K562 (cell line): ENCODE data around the gene NDRG4.

Experiments
- ARID4B ChIP-seq: sonication (generic); formaldehyde crosslinking; IDR thresholded peaks from 2 replicates; pipeline ENCODE4 v1.8.0; 2022; ENCODE audit warnings: mild to moderate bottlenecking, missing genetic modification reagents
- C11orf30 ChIP-seq: fragments of 450-650 bp; IDR thresholded peaks from 2 replicates; pipeline ENCODE4 v1.6.1; 2016; ENCODE audit warnings: low read depth, mild to moderate bottlenecking
- MAZ ChIP-seq, 2 experiments: fragments of 450-650 bp in 1 of 2; sonication (generic) in 1 of 2; formaldehyde crosslinking; IDR thresholded peaks in 1 of 2; conservative IDR thresholded peaks in 1 of 2; 2 replicates each; pipeline versions ENCODE4 v1.4.0 to v1.5.0; 2020; ENCODE audit warnings: mild to moderate bottlenecking in 1 of 2, missing genetic modification reagents in 1 of 2
- POLR2A ChIP-seq: fragments of 450-650 bp; conservative IDR thresholded peaks from 2 replicates; pipeline ENCODE4 v1.6.1; 2016
- SIN3A ChIP-seq, 2 experiments: fragments of 150-350 bp in 1 of 2; IDR thresholded peaks; 2 replicates each; pipeline ENCODE4 v1.6.1; 2011 to 2016; ENCODE audit warnings: borderline replicate concordance in 2 of 2, low read depth in 2 of 2, low read length in 2 of 2, mild to moderate bottlenecking in 2 of 2, moderate library complexity in 2 of 2; ENCODE audit not compliant: control insufficient read depth in 1 of 2
- USF2 ChIP-seq: sonication (generic); formaldehyde crosslinking; IDR thresholded peaks from 2 replicates; pipeline ENCODE4 v1.5.0; 2020; ENCODE audit warnings: missing genetic modification reagents

- no peak for TF ChIP-seq SIN3A (IDR thresholded peaks at IDR 0.05; ENCODE audit: borderline replicate concordance in 2 of 2, control insufficient read depth in 1 of 2, low read depth in 2 of 2, low read length in 2 of 2)
- TF ChIP-seq USF2 (CRISPR knock-in tag) = no peak
- TF ChIP-seq POLR2A = no peak
- TF ChIP-seq ARID4B (CRISPR knock-in tag) = no peak
- no peak for TF ChIP-seq MAZ (CRISPR knock-in tag; conservative IDR thresholded peaks at IDR 0.05 in 1 of 2, IDR thresholded peaks at IDR 0.05 in 1 of 2)
- TF ChIP-seq C11orf30 = no peak
Observed at GRCh38 chr16:58476791-58477190, 23.2 kb upstream of the NDRG4 start.
